GM06990 (cell line): ENCODE measurements around the gene ARHGAP26.
A peak's percentile ranks its signal among the peaks of the same experiment; 100 is the strongest.

Experiments
- DNase-seq: peaks from one replicate; pipeline ENCODE4 v3.0.0-alpha.2; 2011; ENCODE audit not compliant: insufficient read length; ENCODE audit errors: extremely low read depth
- H3K27me3 ChIP-seq: replicated peaks from 2 replicates; pipeline ENCODE4 v1.6.0; 2011; ENCODE audit warnings: low read length; ENCODE audit not compliant: control insufficient read depth, insufficient read depth
- H3K36me3 ChIP-seq: 2 replicates; pipeline ENCODE4 v1.5.1; 2011; ENCODE audit warnings: low read length; ENCODE audit not compliant: control insufficient read depth, insufficient read depth
- H3K4me3 ChIP-seq: replicated peaks from 2 replicates; pipeline ENCODE4 v1.5.1; 2011; ENCODE audit warnings: low read depth, mild to moderate bottlenecking, control low read depth, low read length
- CTCF ChIP-seq: IDR thresholded peaks from 2 replicates; pipeline ENCODE4 v1.5.1; 2011; ENCODE audit warnings: low read length, control low read depth, mild to moderate bottlenecking, inconsistent platforms; ENCODE audit not compliant: insufficient read depth, poor library complexity, severe bottlenecking

ARHGAP26 gene

DNA sequence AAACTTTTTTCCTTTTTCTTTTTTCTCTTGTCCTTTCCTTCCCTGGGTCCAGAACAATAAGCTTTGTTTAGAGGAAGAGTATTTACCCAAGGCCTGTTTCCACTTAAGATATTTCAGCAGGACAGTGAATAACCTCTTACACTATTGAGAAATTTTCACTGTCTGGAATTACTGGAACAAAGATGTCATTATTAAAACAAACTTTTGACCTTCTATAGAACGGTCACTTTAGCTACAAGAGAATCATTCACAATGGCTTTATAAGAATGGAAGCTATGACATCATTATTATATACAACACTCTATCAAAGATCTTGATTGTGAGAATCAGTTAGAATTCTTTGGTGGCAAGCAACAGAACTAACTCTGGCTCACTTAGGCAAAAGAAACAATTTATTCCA, 22.0 kb upstream of the ARHGAP26 start:
- DNase-seq = no peak
- Histone ChIP-seq H3K4me3 (no peak overlapping the region), H3K27me3 (no peaks in the 10 kb centered on the region), H3K36me3 (no peaks in the 10 kb centered on the region)
- no peak for TF ChIP-seq CTCF

GRCh38 chr5:142748568-142749249, 21.5 kb upstream of the ARHGAP26 start:
- Histone ChIP-seq H3K27me3 (no peaks in the 10 kb centered on the region), H3K36me3 (no peaks in the 10 kb centered on the region), H3K4me3 (no peak overlapping the region)
- no peak for DNase-seq
- TF ChIP-seq CTCF = peak; percentile 70

- DNase-seq = no peak
- no peak for TF ChIP-seq CTCF
- Histone ChIP-seq H3K36me3 (no peaks in the 10 kb centered on the region), H3K27me3 (no peaks in the 10 kb centered on the region), H3K4me3 (no peak overlapping the region)
Measured at GRCh38 chr5:142749321-142749720, 20.9 kb upstream of the ARHGAP26 start.

- no peaks in the 10 kb centered on the region for H3K36me3 ChIP-seq
- H3K4me3 ChIP-seq = no peak overlapping the region
- no peak for DNase-seq
- H3K27me3 ChIP-seq = no peaks in the 10 kb centered on the region
- no peak for TF ChIP-seq CTCF
Measured at GRCh38 chr5:142753116-142753631, 17.0 kb upstream of the ARHGAP26 start.

DNA sequence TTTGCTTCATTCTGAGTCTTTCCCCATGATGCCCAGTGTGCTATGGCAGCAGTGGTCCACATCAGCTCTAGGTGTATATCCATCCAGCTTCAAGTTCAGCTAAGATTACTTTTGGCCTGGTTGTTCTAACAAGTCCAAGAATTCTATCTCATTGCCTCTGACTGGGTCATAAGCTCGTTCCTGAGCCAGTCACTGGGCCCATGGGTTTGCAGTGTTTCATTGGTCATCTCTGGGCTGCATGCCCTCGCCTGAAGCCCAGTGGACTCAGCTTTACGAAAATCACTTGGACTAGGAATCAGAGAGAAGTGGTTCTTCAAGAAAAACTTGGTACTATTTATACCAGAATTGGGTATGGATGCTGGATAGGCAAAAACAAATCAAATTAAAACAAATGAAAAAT, 16.1 kb upstream of the ARHGAP26 start:
- H3K4me3 ChIP-seq = no peak overlapping the region
- H3K36me3 ChIP-seq = no peaks in the 10 kb centered on the region
- TF ChIP-seq CTCF = no peak
- no peak for DNase-seq
- H3K27me3 ChIP-seq = no peaks in the 10 kb centered on the region

DNA sequence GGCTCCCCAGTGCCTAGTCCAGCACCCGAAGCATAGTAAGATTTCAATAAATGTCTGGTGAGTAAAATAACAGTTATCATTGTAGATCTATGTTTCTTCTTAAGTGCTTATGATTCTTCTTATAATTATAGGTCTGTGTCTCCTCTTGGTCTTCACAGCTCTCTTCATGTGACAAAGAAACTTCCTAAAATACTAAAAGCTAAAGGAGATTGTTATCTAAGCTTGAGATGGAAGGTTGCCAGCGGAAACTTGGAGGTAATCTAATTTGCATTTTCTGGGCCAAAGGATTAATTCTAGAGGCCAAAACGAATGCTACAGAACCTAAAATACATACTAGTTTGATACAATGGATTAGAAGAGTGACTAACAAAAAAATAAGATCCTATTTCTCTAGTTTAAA, 13.6 kb upstream of the ARHGAP26 start:
- Histone ChIP-seq H3K36me3 (no peaks in the 10 kb centered on the region), H3K27me3 (no peaks in the 10 kb centered on the region), H3K4me3 (no peak overlapping the region)
- no peak for DNase-seq
- TF ChIP-seq CTCF = no peak
